GM19023 (cell line): ENCODE measurements around the gene MYO5C.
"Not testable (repeated sequence)": the region's sequence is repeated elsewhere in the genome, so short reads cannot be mapped to it uniquely, and the experiment has no call there.

Experiments used
- ATAC-seq: cut with Tn5 transposase; IDR thresholded peaks from one replicate; pipeline ENCODE4 v1.9.1; 2021; ENCODE audit warnings: mild to moderate bottlenecking, moderate library complexity; ENCODE audit not compliant: unreplicated experiment

The MYO5C gene

DNA sequence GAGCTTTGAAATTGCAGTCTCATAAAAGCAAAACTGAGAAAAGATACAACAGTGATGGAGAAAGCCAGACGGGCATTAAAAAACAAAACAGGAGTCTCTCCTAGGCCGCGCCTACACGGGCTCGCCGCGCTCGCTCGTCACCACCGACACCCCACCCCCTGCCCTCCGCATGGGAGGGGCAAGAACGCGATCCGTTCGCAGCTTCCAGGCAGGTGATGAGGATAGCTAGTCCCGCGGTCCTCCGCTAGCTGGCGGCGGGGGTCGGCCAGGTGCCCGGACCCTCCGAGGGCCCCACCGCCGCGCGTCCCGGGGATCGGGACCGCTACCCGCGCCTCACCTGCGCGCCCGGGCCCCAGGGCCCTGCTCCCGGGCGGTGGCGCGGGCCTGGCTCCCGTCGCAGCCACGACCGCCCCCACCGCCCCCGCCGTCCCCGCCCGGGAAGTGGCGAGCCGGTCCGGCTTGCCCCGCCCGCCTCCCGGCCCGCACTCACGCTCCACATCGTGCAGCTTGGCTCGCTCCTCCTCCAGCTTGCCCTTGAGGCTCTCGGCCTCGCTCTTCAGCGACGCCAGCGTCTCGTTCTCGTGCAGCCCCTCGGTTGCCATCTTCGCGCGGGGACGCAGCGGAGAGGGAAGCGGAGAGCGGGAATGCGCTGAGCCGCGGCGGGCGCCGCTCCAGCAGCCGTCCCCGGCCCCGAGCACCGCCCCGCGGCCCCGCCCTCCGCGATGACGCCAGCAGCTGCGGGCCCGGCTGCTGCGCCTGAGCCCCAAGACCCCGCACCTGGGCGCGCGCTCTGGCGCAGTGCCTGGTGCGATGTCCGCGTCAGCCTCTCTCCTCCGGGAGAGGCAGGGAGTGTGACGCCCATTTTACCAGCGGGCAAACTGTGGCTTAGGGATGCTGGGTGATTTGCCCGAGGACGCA lies 116.1 kb downstream of the MYO5C start:
- peak; percentile 84 for ATAC-seq

- no peak for ATAC-seq
These were observed 116.8 kb downstream of the MYO5C start for GRCh38 chr15:52178765-52179164.

DNA sequence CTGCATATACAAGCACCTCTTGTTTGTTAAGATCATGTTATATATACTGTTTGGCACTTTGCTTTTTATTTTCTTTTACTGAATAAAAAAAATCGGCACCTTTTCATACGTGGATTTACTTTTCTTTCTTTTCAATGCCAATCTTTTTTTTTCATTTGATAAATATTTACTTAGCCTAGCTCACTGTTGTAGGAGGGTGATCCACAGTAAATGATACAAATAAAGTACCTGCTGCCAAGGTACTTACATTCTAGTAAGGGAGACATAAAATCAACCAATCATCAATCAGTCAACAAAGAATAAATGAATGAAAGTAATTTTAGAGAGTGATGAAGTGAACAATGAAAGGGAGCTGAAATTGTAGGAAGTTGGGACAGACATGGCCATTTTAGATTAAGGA lies 122.7 kb downstream of the MYO5C start:
- ATAC-seq, result no peak

GRCh38 chr15:52171807-52172206 lies 123.8 kb downstream of the MYO5C start:
- no peak for ATAC-seq

DNA sequence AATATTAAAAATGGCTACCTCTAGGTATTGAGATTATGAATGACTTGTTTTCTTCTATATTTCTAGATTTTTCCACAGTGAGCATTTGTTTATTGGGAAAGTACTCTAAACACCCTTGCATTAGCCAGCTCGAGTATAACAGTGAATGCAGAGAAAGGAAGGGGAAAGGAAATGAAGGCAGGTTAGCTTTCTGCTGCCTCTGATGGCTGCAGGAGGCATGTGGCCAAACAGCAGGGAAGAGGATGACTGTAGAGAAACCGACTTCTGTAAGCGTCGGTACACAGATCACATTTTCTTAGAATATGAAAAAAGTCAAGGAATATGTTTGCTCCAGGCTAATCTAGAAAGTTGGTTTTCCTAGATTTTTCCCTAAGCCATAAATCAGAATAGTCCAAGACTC lies 124.2 kb downstream of the MYO5C start:
- no peak for ATAC-seq

DNA sequence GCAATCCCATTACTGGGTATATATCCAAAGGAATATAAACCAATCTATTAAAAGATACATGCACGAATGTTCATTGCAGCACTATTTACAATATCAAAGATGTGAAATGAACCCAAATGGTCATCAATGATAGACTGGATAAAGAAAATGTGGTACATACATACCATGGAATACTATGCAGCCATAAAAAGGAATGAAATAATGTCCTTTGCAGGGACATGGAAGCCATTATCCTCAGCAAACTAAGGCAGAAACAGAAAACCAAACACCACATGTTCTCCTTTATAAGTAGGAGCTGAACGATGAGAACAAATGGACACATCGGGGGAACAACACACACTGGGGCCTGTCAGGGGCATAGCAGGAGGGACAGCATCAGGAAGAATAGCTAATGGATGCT lies 125.4 kb downstream of the MYO5C start:
- not testable (repeated sequence) for ATAC-seq

GRCh38 chr15:52165494-52166131 lies 130.0 kb downstream of the MYO5C start:
- ATAC-seq, result not testable (repeated sequence)

GRCh38 chr15:52164631-52165265 lies 130.9 kb downstream of the MYO5C start:
- no peak for ATAC-seq

DNA sequence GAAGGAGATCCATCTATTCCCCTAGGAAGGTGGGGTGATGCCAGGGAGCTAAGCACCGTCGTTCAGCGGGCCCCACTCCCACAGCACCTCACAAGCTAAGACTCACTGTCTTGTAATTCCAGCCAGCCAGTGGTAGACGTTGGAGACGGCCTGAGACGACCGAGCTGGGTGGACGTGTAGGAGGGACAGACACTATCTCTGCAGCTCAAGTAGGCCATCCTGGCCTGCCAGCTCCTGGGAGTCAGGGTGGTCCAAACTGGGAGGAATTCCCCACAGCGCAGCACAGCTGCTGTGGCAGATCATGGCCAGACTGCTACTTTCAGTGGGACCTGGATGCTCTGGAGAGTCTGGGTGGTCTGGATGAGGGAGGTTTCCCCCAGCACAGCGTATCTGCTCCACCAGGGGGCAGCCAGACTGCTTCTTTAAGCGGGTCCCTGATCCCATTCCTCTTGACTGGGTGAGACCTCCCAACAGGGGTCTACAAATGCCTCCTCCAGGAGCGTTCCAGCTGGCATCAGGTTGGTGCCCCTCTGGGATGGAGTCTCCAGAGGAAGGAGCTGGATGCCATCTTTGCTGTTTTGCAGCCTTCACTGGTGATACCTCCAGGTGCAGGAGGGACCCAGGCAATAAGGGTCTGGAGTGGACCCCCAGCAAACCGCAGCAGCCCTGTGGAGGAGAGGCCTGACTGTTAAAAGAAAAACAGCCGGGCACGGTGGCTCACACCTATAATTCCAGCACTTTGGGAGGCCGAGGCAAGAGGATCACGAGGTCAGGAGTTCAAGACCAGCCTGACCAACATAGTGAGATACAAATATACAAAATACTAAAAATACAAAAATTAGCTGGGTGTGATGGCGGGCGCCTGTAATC lies 132.0 kb downstream of the MYO5C start:
- ATAC-seq, result no peak

GRCh38 chr15:52162876-52163275 lies 132.7 kb downstream of the MYO5C start:
- no peak for ATAC-seq

DNA sequence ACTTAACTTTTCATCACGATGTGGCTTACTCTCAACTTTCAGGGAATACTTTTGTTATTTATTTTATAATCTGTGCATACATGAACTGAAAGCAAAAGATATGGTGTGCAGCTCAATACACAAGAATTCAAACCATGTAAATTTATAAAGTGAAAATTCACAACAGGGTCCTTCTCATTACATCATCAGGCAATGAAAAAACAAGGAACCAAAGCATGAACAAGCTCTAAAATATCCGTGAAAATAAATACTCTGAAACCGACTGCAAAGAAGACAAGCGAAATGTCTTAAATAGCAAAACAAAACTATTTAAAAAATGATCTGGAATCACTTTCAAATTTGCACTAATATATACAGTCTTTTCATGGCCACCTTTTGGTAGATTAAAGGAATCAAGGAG lies 133.3 kb downstream of the MYO5C start:
- ATAC-seq, result no peak

DNA sequence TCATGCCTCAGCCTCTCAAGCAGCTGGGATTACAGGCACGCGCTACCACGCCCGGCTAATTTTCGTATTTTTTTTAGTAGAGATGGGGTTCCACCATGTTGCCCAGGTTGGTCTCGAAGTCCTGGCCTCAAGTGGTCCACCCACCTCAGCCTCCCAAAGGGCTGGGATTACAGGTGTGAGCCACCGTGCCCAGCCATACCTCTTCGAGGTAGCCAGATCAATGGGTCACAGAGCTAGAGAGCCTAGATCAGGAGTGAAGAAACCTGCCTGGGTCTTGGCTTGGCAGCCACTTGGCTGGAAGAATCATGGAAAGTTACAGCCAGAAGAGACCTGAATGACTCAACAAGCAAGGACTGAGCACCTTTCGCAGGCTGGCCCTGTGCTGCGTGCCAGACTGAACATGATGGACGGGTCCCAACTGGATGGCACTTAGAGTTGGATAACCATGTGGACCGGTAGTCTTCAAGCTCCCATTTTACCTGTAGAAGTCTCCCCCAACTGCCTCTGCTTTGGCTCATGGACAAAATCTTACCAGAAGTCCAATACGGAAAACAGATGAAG lies 134.1 kb downstream of the MYO5C start:
- no peak for ATAC-seq

DNA sequence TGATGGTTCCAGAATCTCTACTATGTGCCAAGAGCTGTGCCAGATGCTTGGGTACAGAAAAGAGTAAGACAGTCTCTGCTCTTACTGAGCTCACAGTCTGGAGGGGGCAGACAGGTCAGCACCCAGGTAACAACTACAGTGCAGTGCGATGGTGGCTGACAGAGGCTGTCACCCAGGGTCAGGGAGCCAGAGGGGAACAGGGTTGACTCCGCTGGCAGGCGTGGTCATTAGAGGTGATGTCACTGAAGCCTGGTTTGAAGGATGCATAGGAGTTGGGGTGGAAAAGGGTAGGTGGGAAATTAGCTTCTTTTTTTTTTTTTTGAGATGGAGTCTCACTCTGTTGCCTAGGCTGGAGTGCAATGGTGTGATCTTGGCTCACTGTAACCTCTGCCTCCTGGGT lies 136.0 kb downstream of the MYO5C start:
- no peak for ATAC-seq

DNA sequence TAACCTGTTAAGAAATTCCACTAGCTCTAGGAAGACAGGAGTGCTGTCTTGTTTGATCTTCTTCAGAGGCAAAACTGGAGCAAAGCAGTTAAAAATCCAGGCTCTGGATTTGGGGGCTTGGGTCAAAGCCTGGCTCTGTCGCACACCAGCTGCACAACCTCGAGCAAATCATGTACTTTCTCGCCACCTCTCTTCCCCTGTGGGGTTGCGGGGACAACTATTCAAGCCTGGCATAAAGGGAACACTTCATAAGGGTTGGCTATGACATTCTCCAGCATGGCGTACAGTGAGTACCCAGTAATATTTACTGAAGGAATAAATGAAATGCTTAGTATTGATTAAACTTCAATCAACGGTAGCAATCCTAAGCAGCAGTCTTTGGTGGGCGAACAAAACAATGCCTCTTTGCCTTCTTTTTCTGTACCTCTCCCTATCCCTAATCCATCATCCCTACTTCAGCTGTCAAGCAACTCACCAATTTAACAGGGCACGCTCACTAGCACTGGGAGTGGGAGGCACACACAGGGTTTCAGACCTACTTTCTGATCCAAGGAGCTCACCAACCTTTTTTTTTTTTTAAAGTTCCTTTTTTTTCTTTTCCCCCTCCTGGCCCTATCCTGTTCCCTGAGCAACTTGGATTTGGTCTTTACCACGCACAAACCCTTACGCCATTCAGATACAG lies 137.4 kb downstream of the MYO5C start:
- no peak for ATAC-seq

- no peak for ATAC-seq
These were observed 139.7 kb downstream of the MYO5C start for GRCh38 chr15:52155878-52156277.

GRCh38 chr15:52154896-52155865 lies 140.4 kb downstream of the MYO5C start:
- no peak for ATAC-seq

DNA sequence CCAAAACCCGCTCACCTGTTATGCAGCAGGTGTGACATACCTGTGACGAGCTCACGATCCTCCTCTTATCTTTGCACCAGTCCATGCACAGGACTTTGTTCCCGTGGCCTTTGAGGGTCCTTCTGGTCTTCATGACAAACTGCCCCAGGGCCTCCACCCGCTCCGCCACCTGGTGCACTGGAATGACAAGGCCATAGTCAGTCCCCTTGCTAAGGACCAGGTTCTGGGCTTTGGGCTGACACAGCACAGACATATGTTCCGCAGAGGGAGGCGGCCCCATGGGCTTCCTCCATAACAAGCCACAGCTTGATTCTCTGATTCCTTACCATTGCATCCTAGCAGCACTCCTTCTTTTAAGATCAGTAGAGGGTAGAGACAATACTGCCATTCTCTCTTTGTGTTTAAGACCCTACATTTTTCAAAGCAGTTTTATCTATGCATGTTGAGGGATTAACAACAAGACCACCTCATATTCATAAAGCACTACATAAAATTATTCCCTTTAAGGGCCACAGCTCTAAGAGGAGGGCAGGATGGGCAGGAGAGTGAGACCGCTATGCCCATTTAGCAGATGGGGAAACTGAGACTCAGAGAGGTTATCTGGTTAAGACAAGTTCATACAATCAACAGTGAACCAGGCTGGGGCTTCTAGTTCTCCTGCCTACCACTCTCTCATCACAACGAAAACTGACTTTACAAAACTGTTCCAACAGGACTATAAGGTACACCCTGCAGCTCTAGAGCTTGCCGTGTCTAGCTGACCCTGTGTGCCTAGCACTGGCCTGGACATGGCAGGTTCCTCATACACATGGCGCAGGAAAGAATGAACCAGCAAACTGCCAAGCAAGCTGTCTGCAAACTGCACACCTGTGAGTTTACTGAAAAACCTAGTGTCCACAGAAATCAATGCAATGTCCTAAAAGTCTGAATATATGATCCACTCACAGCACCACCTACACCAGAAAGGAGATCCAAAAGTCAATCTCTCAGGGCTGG lies 141.4 kb downstream of the MYO5C start:
- ATAC-seq, result no peak

GRCh38 chr15:52151353-52151752 lies 144.3 kb downstream of the MYO5C start:
- ATAC-seq, result no peak
